SK-N-MC (cell line): ENCODE data around the gene FBP2.

Experiments
- EZH2 ChIP-seq: fragments of 200-600 bp; sonication (generic); IDR thresholded peaks from one replicate; pipeline ENCODE4 v1.6.1; 2017; ENCODE audit warnings: antibody characterized with exemption
- FOXP2 ChIP-seq: optimal IDR thresholded peaks from 2 replicates; pipeline ENCODE3; 2011; ENCODE audit warnings: mild to moderate bottlenecking, moderate library complexity; ENCODE audit not compliant: insufficient read depth; ENCODE audit errors: extremely low read length, control extremely low read depth
- POLR2AphosphoS5 ChIP-seq: IDR thresholded peaks from 2 replicates; pipeline ENCODE4 v1.6.1; 2012; ENCODE audit warnings: mild to moderate bottlenecking, low read depth, low read length, borderline replicate concordance

DNA sequence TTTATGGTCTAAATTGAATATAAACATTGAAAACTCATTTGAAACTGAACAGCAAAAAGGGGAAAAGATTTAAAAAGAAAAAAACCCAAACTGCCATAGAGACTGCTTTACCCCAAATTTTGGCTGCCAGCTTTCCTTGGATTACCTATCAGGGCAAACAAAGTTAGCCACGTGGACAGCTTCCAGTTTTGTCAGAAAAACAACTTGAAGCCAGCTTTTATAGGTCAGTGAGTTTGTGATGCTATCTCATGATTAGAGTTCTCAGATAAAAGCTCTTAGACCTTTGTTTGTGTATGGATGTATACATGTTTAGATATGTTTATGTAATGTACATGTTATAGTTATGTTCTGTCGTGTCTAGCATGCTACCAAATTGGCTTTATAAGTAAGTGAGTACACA is 16.1 kb downstream of the FBP2 start:
- no peak for TF ChIP-seq POLR2AphosphoS5
- no peak for TF ChIP-seq EZH2
- no peak for TF ChIP-seq FOXP2
